NCI-H1105 treated with DMSO at 0.1 percent for 48 hours (cell line): Measurements from ENCODE around the gene GHDC.
"Not testable (repeated sequence)": the region's sequence is repeated elsewhere in the genome, so short reads cannot be mapped to it uniquely, and the experiment has no call there.

Experiments used
- DNase-seq: peaks from one replicate; lab custom pipeline; 2025; lab: John Stamatoyannopoulos, UW

GHDC gene

GRCh38 chr17:42202696-42203095, 8.4 kb upstream of the GHDC start:
- DNase-seq: no peak

- DNase-seq: no peak
Measured at GRCh38 chr17:42202159-42202558, 7.9 kb upstream of the GHDC start.

GRCh38 chr17:42201458-42201772, 7.1 kb upstream of the GHDC start:
- DNase-seq: no peak

GRCh38 chr17:42200706-42201457, 6.6 kb upstream of the GHDC start:
- no peak for DNase-seq

GRCh38 chr17:42199416-42200011, 5.2 kb upstream of the GHDC start:
- DNase-seq: no peak

- no peak for DNase-seq
Measured at GRCh38 chr17:42198897-42199296, 4.6 kb upstream of the GHDC start.

GRCh38 chr17:42197564-42198156, 3.4 kb upstream of the GHDC start:
- DNase-seq: no peak

- DNase-seq: no peak
Measured at GRCh38 chr17:42193216-42193968, 902 bp downstream of the GHDC start.

GRCh38 chr17:42192189-42193126, 1.8 kb downstream of the GHDC start:
- no peak for DNase-seq

- no peak for DNase-seq
Measured at GRCh38 chr17:42191275-42191608, 3.1 kb downstream of the GHDC start.

GRCh38 chr17:42190491-42191274, 3.6 kb downstream of the GHDC start:
- DNase-seq: no peak

- DNase-seq: no peak
Measured at GRCh38 chr17:42189651-42189965, 4.7 kb downstream of the GHDC start.

- no peak for DNase-seq
Measured at GRCh38 chr17:42188749-42189650, 5.3 kb downstream of the GHDC start.

- no peak for DNase-seq
Measured at GRCh38 chr17:42187833-42188232, 6.5 kb downstream of the GHDC start.

- not testable (repeated sequence) for DNase-seq
Measured at GRCh38 chr17:42186191-42186590, 8.1 kb downstream of the GHDC start.

GRCh38 chr17:42185621-42185930, 8.7 kb downstream of the GHDC start:
- DNase-seq: no peak

- peak; percentile 9 for DNase-seq
Measured at GRCh38 chr17:42184713-42185620, 9.3 kb downstream of the GHDC start, which contains the start of gene HCRT. Gene HCRT, minus strand, starts transcription at chr17:42185452. Its CDS starts 87 bp downstream, at chr17:42185365.

GRCh38 chr17:42183741-42184711, 10.3 kb downstream of the GHDC start:
- DNase-seq: peak; percentile 35
